ENCODE measurements around the gene SLC35F1.
"Not testable (repeated sequence)": the region's sequence is repeated elsewhere in the genome, so short reads cannot be mapped to it uniquely, and the experiment has no call there.

The SLC35F1 gene

DNA sequence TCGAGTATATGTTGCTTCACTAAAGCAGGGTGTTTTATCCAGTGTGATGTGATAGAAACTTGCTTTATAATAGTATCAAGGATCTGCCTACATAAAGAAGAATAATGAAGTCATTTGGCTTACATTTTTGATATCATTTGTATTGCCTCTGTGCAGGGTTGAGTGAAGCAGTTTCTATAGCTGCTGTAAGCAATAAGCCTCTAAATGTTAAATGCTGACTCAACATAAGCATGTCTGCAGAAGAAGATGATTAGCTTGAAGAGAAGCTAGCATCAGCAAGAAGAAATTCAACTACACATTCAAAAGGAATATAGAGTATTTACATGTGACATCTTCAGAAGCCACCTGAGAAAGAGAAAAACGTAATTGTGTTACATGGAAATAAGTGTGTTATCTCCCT lies 17.6 kb downstream of the SLC35F1 start:
- no peak for DNase-seq (ENCODE audit: extremely low read depth in 1 of 2, low read depth in 1 of 2)

DNA sequence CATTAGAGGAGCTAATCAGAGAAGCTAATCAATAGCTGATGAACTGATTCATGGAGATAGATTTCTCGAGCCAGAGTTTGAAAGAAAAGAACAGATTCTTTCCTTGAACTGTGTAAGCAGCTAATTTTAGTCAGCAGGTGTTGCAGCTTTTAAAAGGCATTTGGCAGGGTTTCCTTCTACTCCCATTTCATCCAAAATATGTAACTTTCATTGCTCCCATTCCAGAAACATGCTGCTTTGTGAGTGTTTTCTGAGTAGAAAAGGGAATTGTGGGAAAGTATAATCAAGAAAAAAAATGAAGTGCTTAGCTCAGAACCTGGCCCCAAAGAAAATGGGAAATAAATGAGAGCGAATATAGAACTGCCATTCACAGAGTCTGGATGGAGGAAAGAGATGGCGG lies 20.8 kb downstream of the SLC35F1 start:
- DNase-seq (ENCODE audit: extremely low read depth in 1 of 2, low read depth in 1 of 2) = no peak

DNA sequence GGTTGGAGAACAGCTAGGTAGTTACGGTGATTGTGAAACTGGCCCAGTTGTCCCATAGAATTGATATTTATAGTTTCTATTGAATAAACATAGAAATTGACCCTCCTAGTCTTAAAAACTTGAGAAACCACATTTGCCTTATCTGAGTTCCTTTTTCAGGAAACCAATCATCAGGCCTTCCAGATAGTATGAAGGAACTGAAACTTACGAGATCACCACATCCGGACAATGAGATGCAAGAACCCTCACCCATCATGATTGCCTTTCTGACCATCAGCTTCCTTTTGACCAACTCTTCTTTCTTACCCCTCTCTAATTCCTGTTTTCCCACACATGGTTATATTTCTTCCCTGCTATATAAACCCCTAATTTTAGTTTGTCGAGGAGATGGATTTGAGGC lies 21.8 kb downstream of the SLC35F1 start:
- DNase-seq (ENCODE audit: extremely low read depth in 1 of 2, low read depth in 1 of 2) = no peak

DNA sequence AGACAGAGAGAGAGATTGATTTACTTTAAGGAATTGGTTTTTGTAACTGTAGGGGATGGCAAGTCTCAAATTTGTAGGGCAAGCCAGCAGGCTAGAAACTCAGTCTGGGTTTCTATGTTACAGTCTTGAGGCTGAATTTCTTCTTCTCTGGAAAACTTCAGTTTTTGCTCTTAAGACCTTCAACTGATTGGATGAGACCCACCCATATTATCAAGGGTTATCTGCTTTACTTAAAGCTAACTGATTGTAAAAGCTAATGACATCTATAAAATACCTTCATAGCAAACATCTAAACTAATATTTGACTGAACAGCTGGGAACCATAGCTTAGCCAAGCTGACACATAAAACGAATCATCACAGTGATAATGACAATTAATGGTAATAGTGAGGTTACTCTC lies 22.4 kb downstream of the SLC35F1 start:
- no peak for DNase-seq (ENCODE audit: extremely low read depth in 1 of 2, low read depth in 1 of 2)

DNA sequence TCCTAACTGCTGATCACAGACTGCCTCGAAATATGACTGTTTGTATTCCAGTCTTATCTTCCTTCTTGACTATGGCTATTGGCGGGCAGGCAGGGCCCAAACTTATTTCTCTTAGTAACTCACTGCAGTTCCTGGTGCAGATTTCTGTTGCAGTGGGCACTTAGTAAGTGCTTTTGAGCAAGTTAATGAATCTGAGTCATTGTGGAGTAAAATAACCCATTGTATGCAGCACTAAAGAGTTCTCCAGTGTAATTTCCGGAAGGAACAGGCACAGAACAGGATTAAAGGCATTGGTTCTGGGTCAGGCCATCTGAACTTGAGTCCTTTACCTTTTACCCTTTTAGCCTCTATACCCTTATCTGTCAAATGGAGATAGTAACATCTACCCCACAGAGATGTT lies 23.6 kb downstream of the SLC35F1 start:
- DNase-seq (ENCODE audit: extremely low read depth in 1 of 2, low read depth in 1 of 2) = no peak

DNA sequence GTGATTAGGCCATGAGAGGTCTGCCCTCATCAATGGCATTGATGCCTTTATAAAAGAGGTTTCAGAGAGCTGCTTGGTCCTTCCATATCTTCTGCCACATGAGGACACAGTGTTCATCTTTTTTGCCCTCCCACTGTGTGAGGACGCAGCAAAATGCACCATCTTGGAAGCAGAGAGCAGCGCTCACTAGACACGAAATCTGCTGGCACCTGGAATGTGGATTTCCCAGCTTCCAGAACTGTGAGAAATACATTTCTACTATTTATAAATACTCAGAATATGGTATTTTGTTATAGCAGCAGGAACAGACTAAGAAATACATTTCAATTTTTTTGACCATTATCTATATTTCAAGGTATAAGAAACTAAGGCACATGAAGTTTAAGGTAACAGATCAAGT lies 24.9 kb downstream of the SLC35F1 start:
- no peak for DNase-seq (ENCODE audit: extremely low read depth in 1 of 2, low read depth in 1 of 2)

DNA sequence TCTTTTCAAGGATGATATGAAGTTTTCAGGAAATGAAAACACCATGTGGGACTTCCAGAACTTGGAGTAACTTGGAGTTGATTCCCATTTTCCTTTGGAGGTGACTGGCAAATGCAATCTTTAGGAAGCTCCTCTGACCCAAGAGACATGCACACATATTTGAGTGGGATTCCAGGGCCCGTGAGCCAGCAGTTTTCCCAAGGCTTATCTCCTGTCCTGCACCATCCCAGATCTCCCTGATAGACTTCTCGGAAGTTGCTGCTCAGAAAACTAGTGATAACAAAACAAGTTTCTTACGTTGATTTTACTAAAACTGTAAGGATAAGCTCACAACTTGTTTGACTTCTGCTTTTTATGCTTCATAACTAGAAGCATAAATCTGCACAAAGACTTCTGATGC lies 25.6 kb downstream of the SLC35F1 start:
- no peak for DNase-seq (ENCODE audit: extremely low read depth in 1 of 2, low read depth in 1 of 2)

DNA sequence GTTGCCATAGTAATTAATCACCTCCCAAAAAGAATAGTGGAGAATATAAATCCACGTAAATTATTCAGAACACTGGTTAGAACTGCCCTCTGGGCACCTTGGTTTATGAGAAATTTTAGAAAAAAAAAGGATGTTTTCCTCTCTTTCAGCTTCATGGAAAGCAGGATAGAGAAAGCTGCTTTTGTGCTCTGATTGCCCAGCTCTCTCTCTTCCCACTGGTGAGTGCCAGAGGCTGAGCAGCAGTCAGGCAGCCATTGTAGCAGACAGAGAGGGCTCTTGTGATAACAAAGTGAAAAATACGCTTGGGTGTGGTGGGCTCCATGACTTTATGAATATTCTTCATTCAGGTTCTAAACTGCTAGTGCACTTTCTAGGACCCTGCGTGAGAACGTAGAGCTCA lies 26.4 kb downstream of the SLC35F1 start:
- DNase-seq (ENCODE audit: extremely low read depth in 1 of 2, low read depth in 1 of 2) = no peak

DNA sequence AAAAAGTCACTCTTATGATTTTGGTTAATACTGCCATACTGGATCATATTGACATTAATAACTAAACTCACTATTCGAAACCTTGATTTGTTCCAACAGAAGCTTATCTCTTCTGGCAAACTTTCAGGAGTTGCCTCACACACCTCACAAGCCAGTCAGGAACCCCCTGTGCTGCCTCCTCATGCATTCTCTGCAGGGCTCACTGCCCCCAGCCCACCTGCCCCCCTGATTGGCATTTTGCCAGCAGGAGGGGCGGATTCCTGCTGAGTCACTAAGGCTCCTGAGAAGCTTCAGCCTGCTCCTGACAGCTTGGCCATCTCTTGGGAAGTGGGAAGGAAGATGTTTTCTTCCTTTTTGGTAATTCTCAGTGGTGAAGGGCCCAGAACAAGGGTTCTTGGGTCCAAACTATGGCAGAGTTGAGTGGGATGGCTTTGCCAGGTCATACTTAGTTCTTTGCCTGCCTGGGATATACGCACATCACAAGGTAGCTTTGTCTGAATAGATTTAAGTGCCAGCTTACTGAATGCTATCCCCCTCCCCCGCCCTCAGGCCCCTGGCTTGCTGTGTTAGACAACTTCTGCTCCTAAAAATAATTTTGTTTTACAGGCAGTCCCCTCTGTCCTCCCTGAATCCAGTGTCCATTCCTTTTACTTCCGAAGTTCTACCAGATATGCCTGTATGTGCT lies 31.4 kb downstream of the SLC35F1 start:
- DNase-seq (ENCODE audit: extremely low read depth in 1 of 2, low read depth in 1 of 2) = no peak

DNA sequence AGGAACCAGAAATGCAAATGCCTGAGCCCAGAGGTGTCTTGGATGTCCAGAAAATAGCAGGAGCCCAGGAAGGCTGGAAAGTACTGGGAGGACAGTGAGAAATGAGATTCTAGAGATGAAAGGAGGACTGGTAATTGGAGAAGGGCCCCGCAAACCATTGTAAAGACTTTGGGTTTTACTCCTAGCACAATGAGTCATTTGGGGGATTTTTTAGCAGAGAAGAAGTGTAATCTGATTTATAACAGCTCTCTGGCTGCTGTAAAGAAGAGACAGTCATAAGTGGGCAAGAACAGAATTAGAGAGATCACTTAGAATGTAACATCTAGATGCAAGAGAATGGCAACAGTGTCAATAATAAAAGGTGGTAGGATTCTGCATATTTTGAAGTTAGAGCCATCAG lies 40.2 kb downstream of the SLC35F1 start:
- DNase-seq (ENCODE audit: extremely low read depth in 1 of 2, low read depth in 1 of 2) = no peak

DNA sequence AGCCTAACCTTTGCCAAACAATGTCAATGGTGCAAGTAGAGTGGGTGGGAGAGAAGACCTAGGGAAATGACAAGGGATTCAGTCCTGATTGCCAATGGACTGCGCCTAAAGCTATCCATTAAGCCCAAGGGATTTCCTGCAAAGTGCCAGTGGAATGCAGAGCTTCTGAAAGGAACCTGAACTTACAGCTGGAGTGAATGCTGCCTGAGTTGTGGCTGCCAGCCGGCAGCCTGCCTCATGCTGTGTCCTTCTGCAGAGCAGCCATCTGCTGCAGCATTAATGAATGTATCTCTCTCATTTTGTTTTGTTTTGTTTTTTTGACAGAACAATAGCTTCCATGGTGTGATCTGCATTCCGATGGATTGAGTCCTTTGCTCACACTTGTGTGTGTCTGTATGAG lies 44.7 kb downstream of the SLC35F1 start:
- DNase-seq (ENCODE audit: extremely low read depth in 1 of 2, low read depth in 1 of 2) = no peak

DNA sequence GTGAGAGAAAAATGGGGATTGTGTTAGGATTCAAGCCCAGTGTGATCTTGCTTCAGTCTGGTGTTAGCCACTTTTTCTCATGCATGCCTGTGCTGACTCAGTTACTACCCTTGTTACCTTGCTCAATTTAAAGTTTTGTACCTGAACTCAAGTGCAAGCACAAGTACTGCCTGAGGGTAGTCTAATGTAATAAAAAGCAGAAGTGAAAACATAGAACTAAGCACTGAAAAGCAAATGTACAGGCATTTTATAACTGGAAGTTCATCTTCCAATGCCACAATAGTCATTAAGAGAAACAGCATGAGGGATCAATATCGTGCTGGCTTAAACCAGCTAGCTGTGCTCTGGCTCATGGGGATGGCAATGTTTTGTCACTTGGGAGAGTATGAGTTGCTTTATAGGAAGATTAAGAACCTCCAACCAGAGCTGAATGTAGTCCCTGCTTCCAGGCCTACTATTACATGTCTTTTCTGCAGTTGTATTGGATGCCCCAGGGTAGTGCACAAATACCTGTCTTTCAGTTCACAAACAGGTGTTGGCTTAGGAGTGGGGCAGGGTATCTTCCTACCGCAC lies 48.7 kb downstream of the SLC35F1 start:
- DNase-seq (ENCODE audit: extremely low read depth in 1 of 2, low read depth in 1 of 2) = no peak

DNA sequence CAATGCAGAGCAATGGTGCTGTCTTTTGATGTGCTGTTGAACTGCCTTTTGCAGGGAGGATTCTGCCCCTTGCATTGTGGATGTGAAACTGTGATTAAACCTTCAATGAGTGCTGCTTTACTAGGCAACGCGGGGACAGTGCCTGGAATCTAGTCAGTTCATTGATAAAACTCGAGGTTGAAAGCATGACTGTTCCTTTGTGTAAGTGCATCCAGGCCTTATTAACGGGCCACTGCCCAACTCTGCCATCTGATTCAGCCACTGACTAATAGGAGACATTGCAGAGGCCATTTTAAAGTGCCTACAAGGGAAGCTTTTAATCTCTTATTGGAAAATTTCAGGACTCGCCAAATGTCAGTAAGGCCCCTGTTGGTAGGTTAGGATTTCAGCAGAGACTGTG lies 49.3 kb downstream of the SLC35F1 start:
- DNase-seq (ENCODE audit: extremely low read depth in 1 of 2, low read depth in 1 of 2) = no peak

DNA sequence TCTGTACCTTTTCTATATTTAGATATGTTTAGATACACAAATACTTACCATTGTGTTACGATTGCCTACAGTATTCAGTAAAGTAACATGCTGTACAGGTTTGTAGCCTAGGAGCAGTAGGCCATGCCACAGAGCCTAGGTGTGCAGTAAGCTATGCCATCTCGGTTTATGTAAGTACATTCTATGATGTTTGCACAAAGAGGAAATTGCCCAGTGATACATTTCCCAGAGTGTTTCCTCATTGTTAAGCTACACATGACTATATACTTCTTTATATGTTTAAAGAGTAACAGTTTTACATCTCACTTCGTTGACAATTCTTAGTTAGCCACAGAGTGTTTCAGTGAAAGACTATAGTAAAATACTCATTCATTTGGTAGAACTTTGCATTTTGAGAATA lies 51.5 kb downstream of the SLC35F1 start:
- no peak for DNase-seq (ENCODE audit: extremely low read depth in 1 of 2, low read depth in 1 of 2)

DNA sequence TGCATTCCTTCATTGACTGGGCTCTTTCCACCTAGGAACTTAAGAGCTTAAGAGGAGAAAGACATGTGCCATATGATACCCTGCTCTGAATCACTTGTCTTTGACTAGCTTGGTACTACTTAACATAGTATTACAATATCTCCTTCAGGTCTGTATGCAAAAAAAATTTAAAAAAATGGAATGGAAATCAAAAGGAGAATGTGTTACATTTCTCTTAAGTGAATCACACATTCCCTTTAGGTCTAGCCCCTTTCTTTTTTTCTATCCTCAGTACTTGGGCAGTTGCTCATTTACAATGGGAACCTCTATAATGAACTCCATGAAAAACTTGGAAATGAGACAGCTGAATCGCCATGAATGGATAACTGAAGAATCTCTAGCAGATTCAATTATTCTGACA lies 53.8 kb downstream of the SLC35F1 start:
- no peak for DNase-seq (ENCODE audit: extremely low read depth in 1 of 2, low read depth in 1 of 2)

DNA sequence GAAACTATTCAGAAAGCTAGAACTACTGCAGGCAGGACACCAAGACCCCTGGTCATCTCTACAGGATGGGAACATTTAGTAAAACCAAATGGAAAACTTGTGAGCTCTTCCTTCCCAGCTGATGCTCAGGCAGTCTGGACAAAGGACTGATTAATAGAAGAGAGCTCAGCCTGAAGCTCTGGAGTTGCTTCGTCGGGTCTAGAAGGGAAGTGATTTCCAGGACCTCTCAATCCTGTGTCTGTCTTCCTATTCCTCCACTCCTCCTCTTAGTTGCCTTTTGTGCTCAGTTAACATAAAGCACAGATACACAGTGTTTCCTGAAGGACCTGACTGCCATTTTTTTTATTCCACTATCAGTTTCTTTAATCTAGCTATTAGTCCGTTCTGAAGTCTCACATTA lies 54.2 kb downstream of the SLC35F1 start:
- DNase-seq (ENCODE audit: extremely low read depth in 1 of 2, low read depth in 1 of 2) = no peak

DNA sequence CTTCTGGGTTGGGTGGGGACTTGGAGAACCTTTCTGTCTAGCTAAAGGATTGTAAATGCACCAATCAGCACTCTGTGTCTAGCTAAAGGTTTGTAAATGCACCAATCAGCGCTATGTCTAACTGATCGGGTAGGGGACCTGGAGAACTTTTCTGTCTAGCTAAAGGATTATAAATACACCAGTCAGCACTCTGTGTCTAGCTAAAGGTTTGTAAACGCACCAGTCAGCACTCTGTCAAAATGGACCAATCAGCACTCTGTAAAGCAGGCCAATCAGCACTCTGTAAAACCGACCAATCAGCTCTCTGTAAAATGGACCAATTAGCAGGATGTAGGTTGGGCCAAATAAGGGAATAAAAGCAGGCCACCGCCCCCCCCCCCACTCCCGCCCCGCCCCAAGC lies 58.7 kb downstream of the SLC35F1 start:
- not testable (repeated sequence) for DNase-seq (ENCODE audit: extremely low read depth in 1 of 2, low read depth in 1 of 2)

DNA sequence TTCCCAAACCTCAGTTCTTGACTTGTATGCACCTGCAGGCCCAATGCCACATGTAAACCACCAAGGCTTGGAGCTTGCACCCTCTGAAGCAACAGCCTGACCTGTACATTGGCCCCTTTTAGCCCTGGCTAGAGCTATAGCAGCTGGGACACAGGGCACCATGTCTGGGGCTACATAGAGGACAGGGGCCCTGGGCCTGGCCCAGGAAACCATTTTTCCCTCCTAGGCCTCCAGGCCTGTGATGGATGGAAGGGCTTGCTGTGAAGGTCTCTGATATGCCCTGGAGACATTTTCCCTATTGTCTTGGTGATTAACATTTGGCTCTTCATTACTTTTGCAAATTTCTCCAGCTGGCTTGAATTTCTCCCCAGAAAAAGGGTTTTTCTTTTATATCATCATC lies 64.6 kb downstream of the SLC35F1 start:
- DNase-seq (ENCODE audit: extremely low read depth in 1 of 2, low read depth in 1 of 2) = no peak

DNA sequence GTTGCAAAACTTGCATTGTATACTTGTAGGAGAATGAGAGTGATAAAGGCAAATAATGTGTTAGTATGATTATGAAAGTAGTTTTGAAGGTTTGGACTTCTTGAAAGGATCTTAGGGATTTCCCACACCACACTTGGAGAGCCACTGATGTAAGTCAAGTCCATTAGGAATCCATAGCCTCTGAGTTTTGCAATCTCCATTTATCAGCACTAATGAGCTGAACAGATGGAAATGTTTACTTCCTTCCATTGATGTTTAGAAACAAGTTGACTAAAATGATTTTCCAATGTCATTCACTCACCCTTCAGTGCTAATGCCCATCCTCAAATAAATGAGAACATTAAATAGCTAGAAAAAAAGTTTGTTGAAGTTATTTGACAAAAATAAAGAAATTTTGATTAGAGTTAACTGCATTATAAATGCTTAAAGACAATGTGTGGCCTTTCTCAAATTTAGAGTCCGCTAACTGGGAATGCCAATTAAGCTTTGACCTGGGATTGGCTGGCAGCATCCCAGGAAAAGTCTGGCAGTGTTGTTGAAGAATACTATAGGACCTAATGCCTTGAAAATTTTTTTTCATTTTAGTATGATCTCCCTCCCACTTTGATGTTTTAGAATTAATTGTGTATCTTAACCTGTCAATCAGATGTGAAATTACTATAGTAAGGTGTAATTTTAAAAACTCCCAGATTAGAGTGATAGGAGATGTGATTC lies 68.0 kb downstream of the SLC35F1 start:
- no peak for DNase-seq (ENCODE audit: extremely low read depth in 1 of 2, low read depth in 1 of 2)

DNA sequence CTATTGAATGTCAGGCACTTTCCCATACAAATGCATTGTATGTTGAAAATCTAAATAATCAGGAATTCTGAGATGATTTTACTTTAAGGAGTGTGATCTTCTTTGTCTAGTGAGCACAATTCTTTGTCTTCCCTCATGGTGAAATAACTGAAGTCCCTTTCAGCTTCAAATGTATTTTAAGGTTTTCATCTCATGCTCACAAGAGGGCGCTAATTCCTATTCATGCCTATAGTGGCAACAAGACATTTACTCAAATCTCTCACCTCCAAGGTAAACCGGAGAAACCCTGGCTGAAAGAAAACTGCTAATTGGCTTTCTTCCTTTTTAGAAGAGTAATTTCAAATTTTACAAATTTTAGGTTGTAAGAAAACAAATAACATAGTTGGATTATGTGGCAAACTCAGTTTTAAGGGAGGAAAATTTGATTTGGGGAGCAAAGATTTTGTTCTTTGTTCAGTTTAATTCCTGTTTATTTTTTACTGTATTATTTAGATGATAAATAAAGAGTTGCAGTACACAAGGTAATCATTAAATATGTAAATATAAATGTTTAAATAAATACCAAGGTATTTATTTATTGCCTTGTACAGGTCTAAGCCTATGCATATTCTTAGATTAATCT lies 69.1 kb downstream of the SLC35F1 start:
- DNase-seq (ENCODE audit: extremely low read depth in 1 of 2, low read depth in 1 of 2) = no peak

DNA sequence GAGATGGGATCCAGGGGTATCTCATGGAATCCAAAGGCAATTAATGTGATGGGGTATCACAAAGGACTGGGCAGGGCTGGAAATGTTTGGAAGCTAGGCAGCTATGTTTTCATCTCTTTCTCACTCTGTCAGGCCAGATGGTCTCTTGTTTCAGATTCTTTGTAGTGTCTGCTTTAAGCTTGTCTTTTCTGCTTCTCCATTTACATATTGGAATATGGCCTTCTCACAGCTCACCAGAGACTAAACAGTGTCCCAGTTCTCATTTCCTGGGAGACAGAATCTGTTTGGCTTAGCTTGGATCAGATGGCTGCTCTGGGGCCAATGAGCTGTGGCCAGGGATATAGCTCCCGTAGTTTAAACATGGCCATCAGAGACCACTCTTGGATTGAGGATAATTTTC lies 78.9 kb downstream of the SLC35F1 start:
- DNase-seq (ENCODE audit: extremely low read depth in 1 of 2, low read depth in 1 of 2) = no peak

DNA sequence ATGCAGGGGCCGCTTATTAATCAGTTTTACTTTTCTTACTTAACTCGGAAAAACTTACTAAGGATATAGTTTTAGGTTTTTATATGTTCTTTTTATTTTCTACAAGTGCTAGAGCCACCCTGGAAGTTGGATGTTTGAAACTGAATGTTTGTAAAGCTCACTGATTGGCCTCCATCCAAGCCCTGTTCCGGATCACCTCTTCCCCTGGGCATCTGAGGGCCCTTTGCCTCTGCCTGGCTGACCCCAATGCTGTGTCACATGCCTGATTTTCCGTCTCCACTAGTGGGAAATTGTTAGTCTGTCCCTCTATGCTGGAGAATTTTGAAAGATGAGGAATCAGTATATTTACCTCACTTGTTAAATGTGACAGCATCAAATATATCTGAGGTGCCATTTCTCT lies 79.3 kb downstream of the SLC35F1 start:
- DNase-seq (ENCODE audit: extremely low read depth in 1 of 2, low read depth in 1 of 2) = no peak

All from activated CD8-positive, alpha-beta memory T cell treated with anti-CD3 and anti-CD28 coated beads for 1 hour (primary cell).